OCI-LY7 (cell line): ENCODE data around the gene ZNF526. TPM values are rescaled to one million over a fixed set of nuclear protein-coding genes. Genes with fewer than 3 reads are reported as not detected.

ENCODE experiments used
- BruUV-seq: library from RNA; stranded (reverse); fragments of 400-500 nt; replicated peaks from 2 replicates; lab custom pipeline; 2021; lab: Mats Ljungman, UMichigan
- CTCF ChIA-PET: fragments of 300-600 bp; sonication (Branson Sonifier 250); formaldehyde crosslinking; loops from one replicate; lab custom pipeline; 2022; ENCODE audit warnings: antibody characterized with exemption; ENCODE audit not compliant: unreplicated experiment; lab: Charles Lee
- POLR2A ChIA-PET: fragments of 300-600 bp; sonication (Branson Sonifier 250); formaldehyde crosslinking; loops from one replicate; lab custom pipeline; 2022; ENCODE audit warnings: antibody characterized with exemption; lab: Charles Lee
- DNase-seq: peaks from one replicate; pipeline ENCODE4 v3.0.0-alpha.2; 2015; ENCODE audit warnings: low spot score
- H2AFZ ChIP-seq: fragments of 200-600 bp; sonication (generic), shearing (Covaris generic); 2 replicates; pipeline ENCODE4 v1.6.1; 2014; ENCODE audit warnings: mild to moderate bottlenecking, antibody characterized with exemption, low read length, moderate library complexity
- H3K27ac ChIP-seq: fragments of 200-600 bp; sonication (generic); 2 replicates; pipeline ENCODE4 v1.5.1; 2014; ENCODE audit warnings: mixed run types, low read depth, mild to moderate bottlenecking, moderate library complexity, low read length, inconsistent platforms; ENCODE audit not compliant: poor library complexity, severe bottlenecking
- H3K36me3 ChIP-seq: fragments of 200-600 bp; sonication (generic); 2 replicates; pipeline ENCODE4 v1.6.1; 2014; ENCODE audit warnings: mild to moderate bottlenecking, antibody characterized with exemption, low read length, moderate library complexity, mixed read lengths; ENCODE audit not compliant: insufficient read depth
- H3K4me1 ChIP-seq: fragments of 200-600 bp; sonication (generic); 2 replicates; pipeline ENCODE4 v1.5.1; 2014; ENCODE audit warnings: mild to moderate bottlenecking, low read length; ENCODE audit not compliant: insufficient read depth, poor library complexity, severe bottlenecking
- H3K4me2 ChIP-seq: fragments of 200-600 bp; sonication (generic); 2 replicates; pipeline ENCODE4 v1.6.1; 2014; ENCODE audit warnings: mild to moderate bottlenecking, low read length
- H3K4me3 ChIP-seq: fragments of 200-600 bp; sonication (generic); 2 replicates; pipeline ENCODE4 v1.5.1; 2014; ENCODE audit warnings: mild to moderate bottlenecking, low read depth, low read length; ENCODE audit not compliant: poor library complexity, severe bottlenecking
- H3K79me2 ChIP-seq: fragments of 200-600 bp; sonication (generic); 2 replicates; pipeline ENCODE4 v1.6.1; 2016; ENCODE audit warnings: low read depth, mild to moderate bottlenecking, low read length, moderate library complexity, mixed read lengths; ENCODE audit not compliant: insufficient read depth
- H3K9me2 ChIP-seq: fragments of 200-600 bp; sonication (generic); 2 replicates; pipeline ENCODE4 v1.6.1; 2016; ENCODE audit warnings: mild to moderate bottlenecking, low read length, mixed read lengths; ENCODE audit not compliant: insufficient read depth
- H3K9me3 ChIP-seq: fragments of 200-600 bp; sonication (generic); 2 replicates; pipeline ENCODE4 v1.6.1; 2014; ENCODE audit warnings: mild to moderate bottlenecking, mixed run types, low read length, mixed read lengths
- H4K20me1 ChIP-seq: fragments of 200-600 bp; sonication (generic); 2 replicates; pipeline ENCODE4 v1.6.1; 2014; ENCODE audit warnings: mild to moderate bottlenecking, antibody characterized with exemption, low read length, moderate library complexity, mixed read lengths; ENCODE audit not compliant: insufficient read depth
- EZH2phosphoT487 ChIP-seq: fragments of 200-600 bp; sonication (generic); IDR thresholded peaks from 2 replicates; pipeline ENCODE4 v1.6.1; 2018; ENCODE audit warnings: low read depth, borderline replicate concordance, mild to moderate bottlenecking, mixed run types, antibody characterized with exemption, low read length, moderate library complexity, mixed read lengths
- intact Hi-C: fragments of 100-400 bp; cut with micrococcal nuclease; formaldehyde crosslinking; loops from one replicate; pipeline ENCODE4 v1.10.0; 2022; ENCODE audit not compliant: unreplicated experiment
- total RNA-seq, 2 experiments: library from RNA; depleted of rRNA in 1 of 2; stranded (reverse); fragments of >200 nt in 1 of 2; shearing (Covaris generic) in 1 of 2; gene quantifications; 2 replicates each; pipeline ENCODE4 v1.2.3, GENCODE V29; 2014 to 2022
- TF ChIP-seq, protein P1 (sequence below): fragments of 200-600 bp; sonication (generic); conservative IDR thresholded peaks from 2 replicates; pipeline ENCODE4 v1.5.1; 2014; ENCODE audit warnings: mild to moderate bottlenecking, antibody characterized with exemption, low read length, moderate library complexity, mixed read lengths

Gene ZNF526
- total RNA-seq, 2 experiments from 2014 or later: 9.0 to 12.7 TPM

DNA sequence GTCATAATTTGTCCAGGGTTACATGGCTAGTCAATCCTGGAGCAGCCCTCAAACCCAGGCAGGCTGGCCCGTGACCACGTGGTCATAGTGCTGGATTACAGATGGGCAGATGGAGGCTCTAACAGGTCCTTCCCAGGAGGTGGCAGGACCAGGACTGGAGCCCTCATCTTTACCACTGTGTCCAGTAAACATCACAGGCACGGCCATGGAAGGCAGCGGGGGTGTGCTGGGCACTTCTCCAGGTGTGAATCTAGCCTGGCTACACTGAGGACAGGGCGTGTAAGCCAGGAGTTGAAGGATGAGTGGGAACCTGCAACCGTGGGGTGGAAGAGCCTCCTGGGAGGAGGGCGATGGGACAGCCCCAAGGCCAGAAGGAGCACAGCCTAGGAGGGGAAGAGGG lies 55.0 kb downstream of the ZNF526 start:
- no peaks in the 10 kb centered on the region for H3K9me3 ChIP-seq
- H3K27ac ChIP-seq: no peak overlapping the region
- intact Hi-C loops: no loop called here
- peaks cover 33% of the 10 kb centered on the region for H3K4me1 ChIP-seq
- H3K9me2 ChIP-seq: no peaks in the 10 kb centered on the region
- no peaks in the 10 kb centered on the region for H4K20me1 ChIP-seq
- DNase-seq: no peak
- no peak overlapping the region for H2AFZ ChIP-seq
- POLR2A ChIA-PET: no interaction called here
- H3K4me2 ChIP-seq: no peak overlapping the region
- no peak overlapping the region for H3K4me3 ChIP-seq
- CTCF ChIA-PET: no interaction called here
- TF ChIP-seq, protein P1, sequence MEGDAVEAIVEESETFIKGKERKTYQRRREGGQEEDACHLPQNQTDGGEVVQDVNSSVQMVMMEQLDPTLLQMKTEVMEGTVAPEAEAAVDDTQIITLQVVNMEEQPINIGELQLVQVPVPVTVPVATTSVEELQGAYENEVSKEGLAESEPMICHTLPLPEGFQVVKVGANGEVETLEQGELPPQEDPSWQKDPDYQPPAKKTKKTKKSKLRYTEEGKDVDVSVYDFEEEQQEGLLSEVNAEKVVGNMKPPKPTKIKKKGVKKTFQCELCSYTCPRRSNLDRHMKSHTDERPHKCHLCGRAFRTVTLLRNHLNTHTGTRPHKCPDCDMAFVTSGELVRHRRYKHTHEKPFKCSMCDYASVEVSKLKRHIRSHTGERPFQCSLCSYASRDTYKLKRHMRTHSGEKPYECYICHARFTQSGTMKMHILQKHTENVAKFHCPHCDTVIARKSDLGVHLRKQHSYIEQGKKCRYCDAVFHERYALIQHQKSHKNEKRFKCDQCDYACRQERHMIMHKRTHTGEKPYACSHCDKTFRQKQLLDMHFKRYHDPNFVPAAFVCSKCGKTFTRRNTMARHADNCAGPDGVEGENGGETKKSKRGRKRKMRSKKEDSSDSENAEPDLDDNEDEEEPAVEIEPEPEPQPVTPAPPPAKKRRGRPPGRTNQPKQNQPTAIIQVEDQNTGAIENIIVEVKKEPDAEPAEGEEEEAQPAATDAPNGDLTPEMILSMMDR: no peak
- no peak for TF ChIP-seq EZH2phosphoT487
- H3K36me3 ChIP-seq: 0 out of 2 replicates have a peak, but pooled peaks cover 8% of the 10 kb centered on the region
- H3K79me2 ChIP-seq: peaks cover 2% of the 10 kb centered on the region; the same call in 1 of the 2 replicates
- no TSS peak for BruUV-seq

DNA sequence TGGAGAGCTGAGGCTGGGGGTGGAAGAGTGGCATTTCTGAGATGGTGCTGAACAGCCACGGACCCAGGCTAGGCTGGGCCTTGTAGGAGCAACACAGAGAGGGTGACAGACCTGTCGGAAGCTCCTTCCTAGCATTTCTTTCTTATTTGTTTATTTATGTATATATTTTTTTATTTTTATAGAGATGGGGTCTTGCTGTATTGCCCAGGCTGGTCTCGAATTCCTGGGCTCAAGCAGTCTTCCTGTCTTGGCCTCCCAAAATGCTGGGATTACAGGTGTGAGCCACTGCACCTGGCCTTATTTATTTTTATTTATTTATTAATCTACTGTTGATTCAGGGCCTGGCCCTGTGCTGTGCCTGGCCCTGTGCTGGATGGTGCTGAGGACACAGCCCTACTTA lies 55.4 kb downstream of the ZNF526 start:
- no peak for TF ChIP-seq EZH2phosphoT487
- TF ChIP-seq, protein P1: no peak
- Histone ChIP-seq H3K4me2 (no peak overlapping the region), H2AFZ (no peak overlapping the region), H3K4me3 (no peak overlapping the region), H3K4me1 (peaks cover 29% of the 10 kb centered on the region), H3K36me3 (0 out of 2 replicates have a peak, but pooled peaks cover 8% of the 10 kb centered on the region), H3K27ac (no peak overlapping the region), H3K9me3 (no peaks in the 10 kb centered on the region), H4K20me1 (no peaks in the 10 kb centered on the region), H3K9me2 (no peaks in the 10 kb centered on the region), H3K79me2 (no peaks in the 10 kb centered on the region; the same call in 1 of the 2 replicates)
- DNase-seq: no peak
- no TSS peak for BruUV-seq
- CTCF ChIA-PET: no interaction called here
- intact Hi-C loops: no loop called here
- POLR2A ChIA-PET: no interaction called here

DNA sequence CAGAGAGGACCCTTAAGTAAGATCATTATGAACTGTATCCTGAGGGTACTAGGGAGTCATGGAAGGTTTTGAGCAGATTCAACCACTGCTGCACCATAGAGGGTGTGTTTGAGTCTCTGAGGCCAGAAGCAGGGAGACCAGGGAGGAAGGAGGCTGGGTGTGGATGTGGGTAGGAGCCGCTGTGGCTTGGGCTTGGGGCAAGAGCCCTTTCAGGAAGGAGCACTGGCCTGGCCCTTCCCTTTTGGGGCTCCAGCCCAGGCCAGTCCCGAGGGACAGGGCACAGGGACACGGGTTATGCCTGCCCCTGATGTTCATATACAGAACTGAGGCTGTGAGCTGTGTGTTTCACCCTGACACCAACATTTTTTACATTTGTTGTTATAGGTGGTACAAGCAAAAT lies 56.2 kb downstream of the ZNF526 start:
- H4K20me1 ChIP-seq: no peaks in the 10 kb centered on the region
- H3K27ac ChIP-seq: no peak overlapping the region
- intact Hi-C loops: no loop called here
- CTCF ChIA-PET: no interaction called here
- no peak overlapping the region for H2AFZ ChIP-seq
- DNase-seq: no peak
- no peak overlapping the region for H3K4me2 ChIP-seq
- H3K79me2 ChIP-seq: no peaks in the 10 kb centered on the region
- no peaks in the 10 kb centered on the region for H3K9me2 ChIP-seq
- no peaks in the 10 kb centered on the region for H3K9me3 ChIP-seq
- POLR2A ChIA-PET: no interaction called here
- TF ChIP-seq EZH2phosphoT487: no peak
- TF ChIP-seq, protein P1: no peak
- no TSS peak for BruUV-seq
- 0 out of 2 replicates have a peak, but pooled peaks cover 8% of the 10 kb centered on the region for H3K36me3 ChIP-seq
- no peak overlapping the region for H3K4me3 ChIP-seq
- H3K4me1 ChIP-seq: peaks cover 24% of the 10 kb centered on the region
